Tibial nerve (tissue), 4 donors: ENCODE results near the gene DYNC1LI1. TPM values are rescaled to one million over a fixed set of nuclear protein-coding genes. Genes with fewer than 3 reads are reported as not detected.

Experiments
- DNase-seq, 2 donors: peaks; one replicate each; pipeline ENCODE4 v3.0.0-alpha.2; 2019; ENCODE audit warnings: low spot score in 2 of 2
- H3K27ac ChIP-seq, 4 donors: fragments of 200-600 bp; sonication (generic) in 3 of 4; one replicate each; pipeline ENCODE4 v1.5.1; 2017 to 2019; ENCODE audit warnings: mild to moderate bottlenecking in 1 of 4
- H3K27me3 ChIP-seq, 2 donors: fragments of 200-600 bp; sonication (generic) in 1 of 2; one replicate each; pipeline versions ENCODE4 v1.5.1 to v1.6.0; 2017 to 2019
- H3K36me3 ChIP-seq, 3 donors: fragments of 200-600 bp; sonication (generic); one replicate each; pipeline ENCODE4 v1.5.1; 2018 to 2019
- H3K4me1 ChIP-seq, 4 donors: fragments of 200-600 bp; sonication (generic) in 3 of 4; one replicate each; pipeline ENCODE4 v1.5.1; 2017 to 2019
- H3K4me3 ChIP-seq, 4 donors: fragments of 200-600 bp; sonication (generic) in 3 of 4; one replicate each; pipeline ENCODE4 v1.5.1; 2017 to 2019; ENCODE audit warnings: mild to moderate bottlenecking in 1 of 4, moderate library complexity in 1 of 4
- H3K9me3 ChIP-seq, 4 donors: fragments of 200-600 bp; sonication (generic) in 3 of 4; one replicate each; pipeline ENCODE4 v1.5.1; 2017 to 2019
- EP300 ChIP-seq, 2 donors: sonication (generic); formaldehyde crosslinking; IDR thresholded peaks; one replicate each; pipeline ENCODE4 v1.6.1; 2017; ENCODE audit warnings: antibody characterized with exemption in 2 of 2, mild to moderate bottlenecking in 1 of 2
- POLR2A ChIP-seq, 2 donors: fragments of 450-650 bp; IDR thresholded peaks; one replicate each; pipeline ENCODE4 v1.6.1; 2017; ENCODE audit warnings: antibody characterized with exemption in 2 of 2, mild to moderate bottlenecking in 2 of 2, moderate library complexity in 2 of 2
- WGBS, 2 donors: methylation state at CpG; one replicate each; pipeline ENCODE4 v1.1.5; 2018; 5-methylcytosine and 5-hydroxymethylcytosine counted together
- total RNA-seq, 4 donors: library from RNA; depleted of rRNA; stranded (reverse); fragments of >200 nt; gene quantifications; one replicate each; pipeline ENCODE4 v1.1.0, GENCODE V29; 2016
- TF ChIP-seq, protein P1 (sequence below), 5 experiments: fragments of 200-600 bp in 3 of 5; fragments of 450-650 bp in 2 of 5; sonication (generic) in 3 of 5; IDR thresholded peaks; one replicate each; pipeline ENCODE4 v1.5.1; 2016 to 2019; ENCODE audit warnings: antibody characterized with exemption in 5 of 5, mild to moderate bottlenecking in 3 of 5, moderate library complexity in 2 of 5

DYNC1LI1 gene
- total RNA-seq, 4 donors from 2014 or later: 19.0 to 39.6 (median 23.9) TPM

- H3K27ac ChIP-seq: no peak overlapping the region
- 74% methylated on average over 2 of the region's 2 CpGs for WGBS, 2 donors
- peaks cover 0 to 24% (median 4%) of the 10 kb centered on the region in 4 donors for H3K4me1 ChIP-seq
Observed at GRCh38 chr3:32575451-32576113, 4.9 kb upstream of the DYNC1LI1 start.

DNA sequence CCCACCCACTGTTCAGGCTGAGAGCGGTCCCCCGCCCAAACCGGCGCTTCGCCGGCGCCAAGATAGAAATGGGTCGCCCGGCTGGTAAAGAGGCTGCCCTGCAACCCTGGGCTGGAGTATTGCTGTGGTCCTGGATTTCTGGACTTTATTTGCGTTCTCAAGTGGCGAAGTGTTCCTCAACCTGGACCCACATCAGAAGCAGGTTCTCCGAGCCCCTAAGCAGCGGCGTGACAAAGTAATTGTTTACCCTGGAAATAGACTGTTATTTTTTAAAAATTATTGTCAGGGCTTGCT lies 481 bp upstream of the DYNC1LI1 start:
- TF ChIP-seq EP300 (IDR thresholded peaks at IDR 0.05): no peak
- TF ChIP-seq, protein P1, sequence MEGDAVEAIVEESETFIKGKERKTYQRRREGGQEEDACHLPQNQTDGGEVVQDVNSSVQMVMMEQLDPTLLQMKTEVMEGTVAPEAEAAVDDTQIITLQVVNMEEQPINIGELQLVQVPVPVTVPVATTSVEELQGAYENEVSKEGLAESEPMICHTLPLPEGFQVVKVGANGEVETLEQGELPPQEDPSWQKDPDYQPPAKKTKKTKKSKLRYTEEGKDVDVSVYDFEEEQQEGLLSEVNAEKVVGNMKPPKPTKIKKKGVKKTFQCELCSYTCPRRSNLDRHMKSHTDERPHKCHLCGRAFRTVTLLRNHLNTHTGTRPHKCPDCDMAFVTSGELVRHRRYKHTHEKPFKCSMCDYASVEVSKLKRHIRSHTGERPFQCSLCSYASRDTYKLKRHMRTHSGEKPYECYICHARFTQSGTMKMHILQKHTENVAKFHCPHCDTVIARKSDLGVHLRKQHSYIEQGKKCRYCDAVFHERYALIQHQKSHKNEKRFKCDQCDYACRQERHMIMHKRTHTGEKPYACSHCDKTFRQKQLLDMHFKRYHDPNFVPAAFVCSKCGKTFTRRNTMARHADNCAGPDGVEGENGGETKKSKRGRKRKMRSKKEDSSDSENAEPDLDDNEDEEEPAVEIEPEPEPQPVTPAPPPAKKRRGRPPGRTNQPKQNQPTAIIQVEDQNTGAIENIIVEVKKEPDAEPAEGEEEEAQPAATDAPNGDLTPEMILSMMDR (IDR thresholded peaks at IDR 0.05): no peak
- DNase-seq: no peak
- Histone ChIP-seq H3K27ac (peak overlapping the region; percentile 91 to 98 (median 93)), H3K4me1 (peaks cover 0 to 36% (median 6%) of the 10 kb centered on the region in 4 donors), H3K27me3 (no peaks in the 10 kb centered on the region), H3K4me3 (peak overlapping the region; percentile 52 to 95 (median 76)), H3K36me3 (peaks cover 0 to 5% (median 0%) of the 10 kb centered on the region in 3 donors), H3K9me3 (no peaks in the 10 kb centered on the region)
- 0 to 3% methylated on average over 14 of the region's 14 CpGs for WGBS, 2 donors

More at GRCh38 chr3:32575451-32576113, 4.9 kb upstream of the DYNC1LI1 start:
- Histone ChIP-seq H3K9me3 (no peaks in the 10 kb centered on the region), H3K36me3 (no peaks in the 10 kb centered on the region), H3K27me3 (no peaks in the 10 kb centered on the region), H3K4me3 (no peak overlapping the region)
- TF ChIP-seq, protein P1 (IDR thresholded peaks at IDR 0.05): no peak
- no peak for TF ChIP-seq EP300 (IDR thresholded peaks at IDR 0.05)
- no peak for TF ChIP-seq POLR2A (IDR thresholded peaks at IDR 0.05)
- DNase-seq: no peak

GRCh38 chr3:32569540-32570420 lies 878 bp downstream of the DYNC1LI1 start:
- Histone ChIP-seq H3K9me3 (no peaks in the 10 kb centered on the region), H3K4me3 (peak overlapping the region; percentile 52 to 95 (median 76)), H3K4me1 (peaks cover 0 to 36% (median 6%) of the 10 kb centered on the region in 4 donors), H3K27me3 (no peaks in the 10 kb centered on the region), H3K36me3 (peaks cover 0 to 12% (median 0%) of the 10 kb centered on the region in 3 donors), H3K27ac (peak overlapping the region; percentile 91 to 98 (median 93))
- 1 to 2% methylated on average over 37 to 40 of the region's 40 CpGs for WGBS, 2 donors
- TF ChIP-seq, protein P1 (IDR thresholded peaks at IDR 0.05): no peak
- TF ChIP-seq POLR2A (IDR thresholded peaks at IDR 0.05): no peak
- TF ChIP-seq EP300 (IDR thresholded peaks at IDR 0.05): no peak
- peak in 1 of 2 donors; percentile 15 for DNase-seq

DNA sequence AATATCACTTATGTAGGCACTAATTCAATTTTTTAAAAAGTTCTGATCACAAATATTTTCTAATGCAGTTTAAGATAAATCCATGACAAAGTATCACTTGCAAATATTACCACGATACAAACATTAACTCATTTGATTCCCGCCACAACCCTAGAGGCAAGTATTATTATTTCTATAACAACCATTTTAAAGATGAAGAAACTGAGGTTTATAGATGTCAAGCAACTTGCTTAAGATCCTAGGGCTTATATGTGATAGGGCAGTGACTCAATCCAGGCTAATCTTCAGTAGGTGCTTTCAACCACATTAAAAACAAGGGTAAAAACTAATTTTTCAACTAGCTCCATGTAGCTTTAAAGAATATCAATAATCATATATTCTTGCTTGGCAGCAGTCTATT lies 1.7 kb downstream of the DYNC1LI1 start:
- H3K27ac ChIP-seq: peak overlapping the region in 2 of 4 donors; percentile 93
- peak overlapping the region in 3 of 4 donors; percentile 52 to 80 (median 72) for H3K4me3 ChIP-seq
- WGBS, 2 donors: 85 to 87% methylated on average over 2 of the region's 2 CpGs
- TF ChIP-seq POLR2A (IDR thresholded peaks at IDR 0.05) (no peak), EP300 (IDR thresholded peaks at IDR 0.05) (no peak)
- TF ChIP-seq, protein P1 (IDR thresholded peaks at IDR 0.05): no peak
- DNase-seq: no peak
- peaks cover 0 to 12% (median 0%) of the 10 kb centered on the region in 3 donors for H3K36me3 ChIP-seq
- H3K27me3 ChIP-seq: no peaks in the 10 kb centered on the region
- no peaks in the 10 kb centered on the region for H3K9me3 ChIP-seq
- peaks cover 0 to 36% (median 6%) of the 10 kb centered on the region in 4 donors for H3K4me1 ChIP-seq

DNA sequence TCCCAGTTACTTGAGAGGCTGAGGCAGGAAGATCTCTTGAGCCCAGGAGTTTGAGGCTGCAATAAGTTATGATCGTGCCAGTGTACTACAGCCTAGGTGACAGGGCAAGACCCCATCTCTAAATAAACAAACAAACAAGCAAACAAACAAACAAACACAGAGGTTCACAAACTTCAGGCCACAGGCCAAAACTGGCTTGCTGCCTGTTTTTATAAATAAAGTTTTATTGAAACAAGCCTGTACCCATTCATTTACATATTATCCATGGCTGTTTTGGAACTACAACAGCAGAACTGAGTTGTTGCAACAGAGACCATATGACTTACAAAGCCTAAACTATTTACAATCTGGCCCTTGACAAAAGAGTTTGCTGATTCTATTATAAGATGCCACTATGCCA lies 6.5 kb downstream of the DYNC1LI1 start:
- DNase-seq: no peak
- H3K4me1 ChIP-seq: peaks cover 0 to 20% (median 5%) of the 10 kb centered on the region in 4 donors
- 96 to 100% methylated on average over 1 of the region's 1 CpG for WGBS, 2 donors

More for the DNA sequence above, 6.5 kb downstream of the DYNC1LI1 start:
- Histone ChIP-seq H3K36me3 (peaks cover 0 to 17% (median 0%) of the 10 kb centered on the region in 3 donors), H3K9me3 (no peaks in the 10 kb centered on the region), H3K27ac (no peak overlapping the region), H3K27me3 (no peaks in the 10 kb centered on the region), H3K4me3 (no peak overlapping the region)
- TF ChIP-seq EP300 (IDR thresholded peaks at IDR 0.05) (no peak), POLR2A (IDR thresholded peaks at IDR 0.05) (no peak)
- TF ChIP-seq, protein P1 (IDR thresholded peaks at IDR 0.05): no peak
